CD8-positive, alpha-beta memory T cell (primary cell): ENCODE results near the gene TMEM235. TPM values are rescaled to one million over a fixed set of nuclear protein-coding genes. Genes with fewer than 3 reads are reported as not detected.

Experiments
- CTCF ChIA-PET: fragments of 350-600 bp; sonication (Branson Sonifier 250); formaldehyde crosslinking; loops from one replicate; lab custom pipeline; 2021; ENCODE audit warnings: antibody characterized with exemption; lab: Charles Lee
- POLR2A ChIA-PET: fragments of 350-600 bp; sonication (Branson Sonifier 250); formaldehyde crosslinking; loops from one replicate; lab custom pipeline; 2021; ENCODE audit warnings: antibody characterized with exemption; lab: Charles Lee
- DNase-seq, 5 donors: peaks; one replicate each; pipeline versions ENCODE4 v3.0.0 to v3.0.0-alpha.2; 2020 to 2022; ENCODE audit warnings: mixed read lengths in 1 of 5
- H3K27ac ChIP-seq: one replicate; pipeline ENCODE4 v1.7.0; 2013; ENCODE audit warnings: low read depth, mild to moderate bottlenecking, low read length, moderate library complexity
- H3K27me3 ChIP-seq: 2 replicates; pipeline ENCODE4 v1.7.0; 2013; ENCODE audit warnings: low read length, mild to moderate bottlenecking; ENCODE audit not compliant: insufficient read depth, poor library complexity, severe bottlenecking
- H3K36me3 ChIP-seq: 2 replicates; pipeline ENCODE4 v1.7.0; 2013; ENCODE audit warnings: mild to moderate bottlenecking, low read length, moderate library complexity; ENCODE audit not compliant: insufficient read depth
- H3K4me1 ChIP-seq: 2 replicates; pipeline ENCODE4 v1.7.0; 2013; ENCODE audit warnings: mild to moderate bottlenecking, low read length, moderate library complexity; ENCODE audit not compliant: insufficient read depth
- H3K4me3 ChIP-seq: 2 replicates; pipeline ENCODE4 v1.7.0; 2013; ENCODE audit warnings: mild to moderate bottlenecking, low read length
- H3K9me3 ChIP-seq: 2 replicates; pipeline ENCODE4 v1.7.0; 2013; ENCODE audit warnings: mild to moderate bottlenecking, low read length
- H3K27ac Mint-ChIP-seq, 8 donors: one replicate each; pipeline ENCODE4 v1.8.0; 2020 to 2021; ENCODE audit warnings: mixed read lengths in 8 of 8, mild to moderate bottlenecking in 6 of 8, inconsistent platforms in 3 of 8, moderate library complexity in 3 of 8
- H3K27me3 Mint-ChIP-seq, 2 donors: one replicate each; pipeline ENCODE4 v1.8.0; 2020 to 2021; ENCODE audit warnings: mixed read lengths in 2 of 2, mild to moderate bottlenecking in 1 of 2, moderate library complexity in 1 of 2
- H3K36me3 Mint-ChIP-seq, 3 donors: one replicate each; pipeline ENCODE4 v1.8.0; 2020 to 2021; ENCODE audit warnings: mixed read lengths in 3 of 3, inconsistent platforms in 1 of 3, mild to moderate bottlenecking in 1 of 3
- H3K4me1 Mint-ChIP-seq, 3 donors: one replicate each; pipeline ENCODE4 v1.8.0; 2020 to 2021; ENCODE audit warnings: mixed read lengths in 3 of 3, inconsistent platforms in 1 of 3, mild to moderate bottlenecking in 1 of 3
- H3K4me3 Mint-ChIP-seq, 7 donors: one replicate each; pipeline ENCODE4 v1.8.0; 2020 to 2021; ENCODE audit warnings: mixed read lengths in 7 of 7, mild to moderate bottlenecking in 6 of 7, moderate library complexity in 4 of 7, inconsistent platforms in 2 of 7
- H3K9me3 Mint-ChIP-seq, 5 donors: one replicate each; pipeline ENCODE4 v1.8.0; 2020 to 2022; ENCODE audit warnings: mixed read lengths in 5 of 5, mild to moderate bottlenecking in 3 of 5, moderate library complexity in 2 of 5, inconsistent platforms in 1 of 5
- polyA plus RNA-seq: library from polyadenylated mRNA; unstranded; fragments of 300-500 nt; fragmentation: Illumina TruSeq; gene quantifications from one replicate; pipeline ENCODE4 v1.2.3, GENCODE V29; 2021
- total RNA-seq, 2 experiments: library from RNA; stranded (reverse); gene quantifications; one replicate each; pipeline ENCODE4 v1.2.3, GENCODE V29; 2021

TMEM235 gene
- total and polyA plus RNA-seq, 3 experiments from 2014 or later = not detected

GRCh38 chr17:78264590-78264989, 33.2 kb downstream of the TMEM235 start:
- ChIA-PET POLR2A (interaction anchor here (0.7 kb wide), 1 partner anchor 9 kb away, joined by 6 read pairs; no protein-coding TSS in a partner anchor), CTCF (no interaction called here)
- H3K27me3 Mint-ChIP-seq = no peaks in the 10 kb centered on the region
- no peak overlapping the region for H3K4me3 Mint-ChIP-seq
- H3K4me3 ChIP-seq = no peak overlapping the region
- DNase-seq = no peak
- H3K27me3 ChIP-seq = no peaks in the 10 kb centered on the region
- no peaks in the 10 kb centered on the region for H3K9me3 Mint-ChIP-seq
- H3K27ac ChIP-seq = no peak overlapping the region
- no peaks in the 10 kb centered on the region for H3K36me3 Mint-ChIP-seq
- H3K36me3 ChIP-seq = no peaks in the 10 kb centered on the region
- peaks cover 4 to 14% (median 9%) of the 10 kb centered on the region in 3 donors for H3K4me1 Mint-ChIP-seq
- peak overlapping the region in 1 of 8 donors; percentile 59 for H3K27ac Mint-ChIP-seq
- peaks cover 40% of the 10 kb centered on the region for H3K4me1 ChIP-seq
- no peaks in the 10 kb centered on the region for H3K9me3 ChIP-seq

- no peak overlapping the region for H3K4me3 Mint-ChIP-seq
- peak in 1 of 5 donors; percentile 8 for DNase-seq
- Histone ChIP-seq H3K9me3 (no peaks in the 10 kb centered on the region), H3K4me3 (no peak overlapping the region), H3K27me3 (no peaks in the 10 kb centered on the region), H3K36me3 (no peaks in the 10 kb centered on the region), H3K27ac (no peak overlapping the region), H3K4me1 (peaks cover 41% of the 10 kb centered on the region)
- no peaks in the 10 kb centered on the region for H3K36me3 Mint-ChIP-seq
- ChIA-PET CTCF (no interaction called here), POLR2A (interaction anchor here (0.7 kb wide), 1 partner anchor 9 kb away, joined by 6 read pairs; no protein-coding TSS in a partner anchor)
- H3K27me3 Mint-ChIP-seq = peaks cover 0 to under 1% of the 10 kb centered on the region in 2 donors
- peaks cover 0 to 9% (median 7%) of the 10 kb centered on the region in 3 donors for H3K4me1 Mint-ChIP-seq
- H3K9me3 Mint-ChIP-seq = no peaks in the 10 kb centered on the region
- H3K27ac Mint-ChIP-seq = peak overlapping the region in 1 of 8 donors; percentile 6
These were observed 33.7 kb downstream of the TMEM235 start for GRCh38 chr17:78265121-78265520.

GRCh38 chr17:78266231-78266631, 34.8 kb downstream of the TMEM235 start:
- DNase-seq = peak in 1 of 5 donors; percentile 11
- peaks cover 8 to 11% of the 10 kb centered on the region in 2 donors for H3K27me3 Mint-ChIP-seq
- Histone ChIP-seq H3K27ac (no peak overlapping the region), H3K4me3 (no peak overlapping the region), H3K9me3 (no peaks in the 10 kb centered on the region), H3K4me1 (peaks cover 44% of the 10 kb centered on the region), H3K36me3 (no peaks in the 10 kb centered on the region), H3K27me3 (no peaks in the 10 kb centered on the region)
- peaks cover 0 to 10% (median 6%) of the 10 kb centered on the region in 3 donors for H3K4me1 Mint-ChIP-seq
- POLR2A ChIA-PET = no interaction called here
- no peaks in the 10 kb centered on the region for H3K9me3 Mint-ChIP-seq
- no peak overlapping the region for H3K4me3 Mint-ChIP-seq
- H3K27ac Mint-ChIP-seq = no peak overlapping the region
- no peaks in the 10 kb centered on the region for H3K36me3 Mint-ChIP-seq
- CTCF ChIA-PET = no interaction called here

- peaks cover 3% of the 10 kb centered on the region for H3K27me3 ChIP-seq
- Mint-ChIP-seq H3K27me3 (peaks cover 13 to 14% of the 10 kb centered on the region in 2 donors), H3K4me3 (no peak overlapping the region), H3K36me3 (no peaks in the 10 kb centered on the region), H3K9me3 (no peaks in the 10 kb centered on the region), H3K4me1 (peaks cover 2 to 13% (median 6%) of the 10 kb centered on the region in 3 donors), H3K27ac (no peak overlapping the region)
- no peaks in the 10 kb centered on the region for H3K9me3 ChIP-seq
- POLR2A ChIA-PET = interaction anchor here (0.6 kb wide), 1 partner anchor 9 kb away, joined by 4 read pairs; no protein-coding TSS in a partner anchor
- H3K4me1 ChIP-seq = peaks cover 46% of the 10 kb centered on the region
- H3K27ac ChIP-seq = no peak overlapping the region
- no peak overlapping the region for H3K4me3 ChIP-seq
- CTCF ChIA-PET = no interaction called here
- H3K36me3 ChIP-seq = no peaks in the 10 kb centered on the region
- DNase-seq = peak in 1 of 5 donors; percentile 17
These were observed 35.3 kb downstream of the TMEM235 start for GRCh38 chr17:78266771-78267170.

GRCh38 chr17:78267253-78268073, 36.0 kb downstream of the TMEM235 start:
- Histone ChIP-seq H3K36me3 (no peaks in the 10 kb centered on the region), H3K27ac (peak overlapping the region; percentile 7), H3K4me1 (peaks cover 46% of the 10 kb centered on the region), H3K4me3 (no peak overlapping the region), H3K27me3 (peaks cover 4% of the 10 kb centered on the region), H3K9me3 (no peaks in the 10 kb centered on the region)
- no peak overlapping the region for H3K27ac Mint-ChIP-seq
- H3K36me3 Mint-ChIP-seq = no peaks in the 10 kb centered on the region
- no peaks in the 10 kb centered on the region for H3K9me3 Mint-ChIP-seq
- POLR2A ChIA-PET = interaction anchor here (0.6 kb wide), 1 partner anchor 10 kb away, joined by 4 read pairs; no protein-coding TSS in a partner anchor
- CTCF ChIA-PET = no interaction called here
- peaks cover 9 to 16% (median 11%) of the 10 kb centered on the region in 3 donors for H3K4me1 Mint-ChIP-seq
- H3K27me3 Mint-ChIP-seq = peaks cover 19% of the 10 kb centered on the region in 2 donors
- H3K4me3 Mint-ChIP-seq = peak overlapping the region in 1 of 7 donors; percentile 61
- peak in 1 of 5 donors; percentile 18 for DNase-seq

GRCh38 chr17:78268191-78268874, 36.9 kb downstream of the TMEM235 start:
- Mint-ChIP-seq H3K27ac (no peak overlapping the region), H3K4me3 (no peak overlapping the region), H3K4me1 (peaks cover 10 to 18% (median 10%) of the 10 kb centered on the region in 3 donors), H3K27me3 (peaks cover 19% of the 10 kb centered on the region in 2 donors), H3K36me3 (no peaks in the 10 kb centered on the region), H3K9me3 (no peaks in the 10 kb centered on the region)
- peaks cover 4% of the 10 kb centered on the region for H3K27me3 ChIP-seq
- ChIA-PET POLR2A (no interaction called here), CTCF (interaction anchor here (1.1 kb wide), 1 partner anchor 18 kb away, joined by 4 read pairs; no protein-coding TSS in a partner anchor)
- no peaks in the 10 kb centered on the region for H3K9me3 ChIP-seq
- peaks cover 45% of the 10 kb centered on the region for H3K4me1 ChIP-seq
- H3K4me3 ChIP-seq = no peak overlapping the region
- H3K27ac ChIP-seq = no peak overlapping the region
- H3K36me3 ChIP-seq = no peaks in the 10 kb centered on the region
- DNase-seq = peak in 1 of 5 donors; percentile 40

GRCh38 chr17:78268951-78269905, 37.8 kb downstream of the TMEM235 start:
- H3K9me3 Mint-ChIP-seq = no peaks in the 10 kb centered on the region
- CTCF ChIA-PET = interaction anchor here (1.1 kb wide), 1 partner anchor 19 kb away, joined by 4 read pairs; no protein-coding TSS in a partner anchor

More at GRCh38 chr17:78268951-78269905, 37.8 kb downstream of the TMEM235 start:
- no peak overlapping the region for H3K27ac ChIP-seq
- H3K4me1 ChIP-seq = peaks cover 38% of the 10 kb centered on the region
- no peak overlapping the region for H3K4me3 ChIP-seq
- H3K36me3 ChIP-seq = no peaks in the 10 kb centered on the region
- Mint-ChIP-seq H3K27ac (no peak overlapping the region), H3K4me3 (no peak overlapping the region), H3K36me3 (no peaks in the 10 kb centered on the region), H3K27me3 (peaks cover 19% of the 10 kb centered on the region in 2 donors), H3K4me1 (peaks cover 10 to 18% (median 10%) of the 10 kb centered on the region in 3 donors)
- DNase-seq = peak in 1 of 5 donors; percentile 39
- no peaks in the 10 kb centered on the region for H3K9me3 ChIP-seq
- POLR2A ChIA-PET = no interaction called here
- peaks cover 4% of the 10 kb centered on the region for H3K27me3 ChIP-seq
